Lung (tissue), 12 donors: ENCODE data around the gene ST6GALNAC2. TPM values are rescaled to one million over a fixed set of nuclear protein-coding genes. Genes with fewer than 3 reads are reported as not detected.
"Not testable (repeated sequence)": the region's sequence is repeated elsewhere in the genome, so short reads cannot be mapped to it uniquely, and the experiment has no call there.

Experiments used
- ATAC-seq: fragments of 200-7000 bp; cut with Tn5 transposase; one replicate; pipeline ENCODE4 v1.9.1; 2020; ENCODE audit warnings: moderate number of reproducible peaks; ENCODE audit not compliant: insufficient read depth, low FRiP score
- DNase-seq, 3 donors: peaks; one replicate each; pipeline ENCODE4 v3.0.0-alpha.2; 2013 to 2017
- H3K27ac ChIP-seq, 2 donors: one replicate each; pipeline ENCODE4 v1.5.1; 2013; ENCODE audit warnings: mild to moderate bottlenecking in 2 of 2, moderate library complexity in 2 of 2, control low read depth in 1 of 2, inconsistent platforms in 1 of 2, low read depth in 1 of 2, low read length in 1 of 2
- H3K27me3 ChIP-seq, 3 donors: one replicate each; pipeline ENCODE4 v1.5.1; 2013; ENCODE audit warnings: low read length in 2 of 3; ENCODE audit not compliant: control insufficient read depth in 3 of 3, insufficient read depth in 3 of 3
- H3K36me3 ChIP-seq, 4 donors: one replicate each; pipeline ENCODE4 v1.5.1; 2013; ENCODE audit warnings: low read length in 4 of 4, mild to moderate bottlenecking in 1 of 4, moderate library complexity in 1 of 4; ENCODE audit not compliant: control insufficient read depth in 4 of 4, insufficient read depth in 4 of 4
- H3K4me1 ChIP-seq, 5 donors: one replicate each; pipeline ENCODE4 v1.5.1; 2013; ENCODE audit warnings: low read length in 5 of 5, mild to moderate bottlenecking in 2 of 5, moderate library complexity in 1 of 5; ENCODE audit not compliant: control insufficient read depth in 5 of 5, insufficient read depth in 5 of 5
- H3K4me3 ChIP-seq: one replicate; pipeline ENCODE4 v1.5.1; 2013; ENCODE audit warnings: mild to moderate bottlenecking, control low read depth, moderate library complexity
- H3K9ac ChIP-seq, 2 donors: one replicate each; pipeline ENCODE4 v1.5.1; 2013; ENCODE audit warnings: low read length in 2 of 2, control low read depth in 1 of 2; ENCODE audit not compliant: insufficient read depth in 1 of 2
- H3K9me3 ChIP-seq, 4 donors: one replicate each; pipeline ENCODE4 v1.5.1; 2013; ENCODE audit warnings: low read length in 3 of 4, mild to moderate bottlenecking in 1 of 4, moderate library complexity in 1 of 4; ENCODE audit not compliant: control insufficient read depth in 4 of 4, insufficient read depth in 3 of 4
- WGBS, 2 donors: extraction: QIAGEN DNeasy Blood & Tissue Kit; methylation state at CpG; one replicate each; pipeline ENCODE4 v1.1.7; 2013; 5-methylcytosine and 5-hydroxymethylcytosine counted together
- polyA plus RNA-seq, 2 donors: library from polyadenylated mRNA; stranded (reverse); fragments of 200-250 nt; gene quantifications; one replicate each; pipeline ENCODE4 v1.2.1, GENCODE V29; 2013
- total RNA-seq, 2 donors: library from RNA; depleted of rRNA in 1 of 2; stranded (reverse); fragments of >200 nt in 1 of 2; gene quantifications; one replicate each; pipeline ENCODE4 v1.2.1, GENCODE V29; 2014 to 2021
- TF ChIP-seq, protein P1 (sequence below): IDR thresholded peaks from 2 replicates; pipeline ENCODE4 v1.5.1; 2012; ENCODE audit warnings: mild to moderate bottlenecking; ENCODE audit errors: control extremely low read depth, extremely low read depth
- donor health status: control.
- donor health status: control.
- donor health status: Bipolar disorder and iron deficiency.
- donor health status: healthy.
- donor health status: DM: yes; HTN: yes; CAD: no.

The ST6GALNAC2 gene
- total and polyA plus RNA-seq, 4 donors, result 12.1 to 38.0 (median 18.1) TPM

DNA sequence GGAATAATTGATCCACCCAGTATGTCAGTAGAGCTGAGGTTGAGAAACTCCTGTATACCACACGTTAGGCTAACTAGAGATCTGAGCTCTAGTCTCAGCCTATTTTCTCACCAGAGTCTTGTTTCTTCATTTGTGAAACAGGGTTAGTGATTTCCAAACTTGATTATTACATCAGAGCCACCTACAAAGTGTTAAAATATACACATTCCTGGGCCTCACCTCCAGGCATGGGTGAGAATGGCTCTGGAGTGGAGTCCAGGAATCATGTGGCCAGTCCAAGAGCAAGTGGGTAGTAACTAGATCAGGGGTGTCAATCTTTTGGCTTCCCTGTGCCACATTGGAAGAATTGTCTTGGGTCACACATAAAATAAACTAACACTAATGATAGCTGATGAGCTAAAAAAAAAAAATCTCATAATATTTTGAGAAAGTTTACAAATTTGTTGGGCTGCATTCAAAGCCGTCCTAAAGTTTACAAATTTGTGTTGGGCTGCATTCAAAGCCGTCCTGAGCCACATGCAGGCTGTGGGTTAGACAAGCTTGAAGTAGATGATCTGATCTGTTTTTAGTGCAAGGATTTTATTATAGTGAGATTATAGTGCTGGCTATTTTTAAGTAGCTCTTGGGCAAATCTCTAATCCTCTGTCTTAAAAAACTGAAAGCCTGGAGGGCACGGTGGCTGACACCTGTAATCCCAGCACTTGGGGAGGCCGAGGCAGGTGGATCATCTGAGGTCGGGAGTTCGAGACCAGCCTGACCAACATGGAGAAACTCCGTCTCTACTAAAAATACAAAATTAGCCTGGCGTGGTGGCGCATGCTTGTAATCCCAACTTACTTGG lies 25.4 kb downstream of the ST6GALNAC2 start:
- DNase-seq (no peak), ATAC-seq (no peak)
- no peak overlapping the region for H3K4me3 ChIP-seq
- H3K27me3 ChIP-seq, result no peaks in the 10 kb centered on the region
- peaks cover 0 to 20% (median 12%) of the 10 kb centered on the region in 4 donors for H3K36me3 ChIP-seq
- TF ChIP-seq, protein P1, sequence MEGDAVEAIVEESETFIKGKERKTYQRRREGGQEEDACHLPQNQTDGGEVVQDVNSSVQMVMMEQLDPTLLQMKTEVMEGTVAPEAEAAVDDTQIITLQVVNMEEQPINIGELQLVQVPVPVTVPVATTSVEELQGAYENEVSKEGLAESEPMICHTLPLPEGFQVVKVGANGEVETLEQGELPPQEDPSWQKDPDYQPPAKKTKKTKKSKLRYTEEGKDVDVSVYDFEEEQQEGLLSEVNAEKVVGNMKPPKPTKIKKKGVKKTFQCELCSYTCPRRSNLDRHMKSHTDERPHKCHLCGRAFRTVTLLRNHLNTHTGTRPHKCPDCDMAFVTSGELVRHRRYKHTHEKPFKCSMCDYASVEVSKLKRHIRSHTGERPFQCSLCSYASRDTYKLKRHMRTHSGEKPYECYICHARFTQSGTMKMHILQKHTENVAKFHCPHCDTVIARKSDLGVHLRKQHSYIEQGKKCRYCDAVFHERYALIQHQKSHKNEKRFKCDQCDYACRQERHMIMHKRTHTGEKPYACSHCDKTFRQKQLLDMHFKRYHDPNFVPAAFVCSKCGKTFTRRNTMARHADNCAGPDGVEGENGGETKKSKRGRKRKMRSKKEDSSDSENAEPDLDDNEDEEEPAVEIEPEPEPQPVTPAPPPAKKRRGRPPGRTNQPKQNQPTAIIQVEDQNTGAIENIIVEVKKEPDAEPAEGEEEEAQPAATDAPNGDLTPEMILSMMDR, result no peak
- 79 to 82% methylated on average over 10 of the region's 10 CpGs for WGBS, 2 donors
- H3K4me1 ChIP-seq, result peaks cover 8 to 40% (median 20%) of the 10 kb centered on the region in 5 donors
- peak overlapping the region in 1 of 2 donors; percentile 49 for H3K9ac ChIP-seq
- H3K27ac ChIP-seq, result no peak overlapping the region
- H3K9me3 ChIP-seq, result no peaks in the 10 kb centered on the region

DNA sequence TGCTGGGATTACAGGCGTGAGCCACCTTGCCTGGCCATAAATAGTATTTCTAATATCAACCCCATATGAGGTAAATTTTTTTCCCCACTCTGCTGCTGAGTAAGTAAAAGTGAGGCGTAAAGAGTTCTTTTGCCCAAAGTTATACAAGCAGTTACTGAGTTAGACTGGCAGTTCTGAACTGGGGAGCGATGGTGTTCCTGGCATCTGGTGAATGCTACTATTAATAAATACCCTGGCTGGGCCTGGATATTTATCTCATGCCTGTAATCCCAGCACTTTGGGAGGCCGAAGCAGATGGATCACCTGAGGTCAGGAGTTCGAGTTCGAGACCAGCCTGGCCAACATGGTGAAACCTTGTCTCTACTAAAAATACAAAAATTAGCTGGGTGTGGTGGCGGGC lies 26.2 kb downstream of the ST6GALNAC2 start:
- WGBS, 2 donors, result 90 to 91% methylated on average over 7 of the region's 7 CpGs
- H3K9ac ChIP-seq, ATAC-seq, H3K4me3 ChIP-seq, H3K27me3 ChIP-seq, H3K9me3 ChIP-seq, DNase-seq: not testable (repeated sequence)
- Histone ChIP-seq H3K27ac (peak overlapping the region in 1 of 2 donors; percentile 4), H3K4me1 (peaks cover 8 to 40% (median 20%) of the 10 kb centered on the region in 5 donors), H3K36me3 (peaks cover 0 to 14% (median 8%) of the 10 kb centered on the region in 4 donors)

DNA sequence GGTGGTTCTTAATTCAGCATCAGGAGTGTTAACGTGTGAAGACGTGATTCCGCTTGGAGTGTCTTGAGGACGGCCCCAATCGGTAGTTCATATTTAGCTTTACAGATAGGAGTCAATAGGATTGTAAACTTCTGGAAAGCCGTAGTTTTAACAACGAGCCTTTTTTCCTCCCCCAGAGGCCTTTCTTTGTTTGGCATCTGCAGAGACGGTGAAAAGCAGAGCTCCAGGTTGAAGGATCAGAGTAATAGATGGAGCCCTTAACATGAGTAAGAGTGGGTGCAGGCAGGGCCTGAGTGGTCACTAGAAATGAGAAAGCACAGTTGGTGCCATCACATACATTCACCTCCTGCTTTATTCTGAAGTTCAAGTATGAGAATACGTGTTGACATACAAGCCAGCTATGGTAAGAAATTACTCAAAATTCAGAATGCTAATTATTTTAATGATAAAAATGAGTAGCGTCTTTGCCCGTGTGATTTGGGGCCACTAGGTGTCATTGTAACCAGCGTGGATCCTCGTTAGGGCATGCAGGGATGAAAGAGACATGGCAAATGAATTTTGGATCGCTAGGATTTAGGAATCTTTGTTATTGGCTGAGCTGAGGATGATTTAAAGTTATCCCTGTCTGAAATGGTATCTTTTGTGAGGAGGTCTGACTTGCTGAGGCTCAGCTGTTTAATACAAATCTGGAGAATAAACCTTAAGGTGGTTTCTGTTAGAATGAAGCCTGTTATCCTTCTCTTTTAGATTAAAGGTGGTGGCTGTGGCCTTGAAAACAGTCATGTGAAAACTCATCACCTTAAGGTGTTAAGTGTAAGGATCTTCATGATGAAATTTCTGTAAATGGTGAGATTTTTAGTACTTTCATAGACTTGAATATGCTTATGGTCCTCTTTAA lies 27.2 kb downstream of the ST6GALNAC2 start:
- H3K9me3 ChIP-seq, result no peaks in the 10 kb centered on the region
- peaks cover 8 to 40% (median 20%) of the 10 kb centered on the region in 5 donors for H3K4me1 ChIP-seq
- TF ChIP-seq, protein P1, result peak; percentile 64
- H3K27ac ChIP-seq, result peak overlapping the region; percentile 81 to 84
- peak overlapping the region; percentile 70 for H3K4me3 ChIP-seq
- H3K27me3 ChIP-seq, result no peaks in the 10 kb centered on the region
- WGBS, 2 donors, result 2% methylated on average over 14 of the region's 14 CpGs
- ATAC-seq, result no peak
- H3K9ac ChIP-seq, result peak overlapping the region; percentile 83 to 87
- peak in 2 of 3 donors; percentile 55 to 60 for DNase-seq
- peaks cover 0 to 13% (median 7%) of the 10 kb centered on the region in 4 donors for H3K36me3 ChIP-seq
